H1 (cell line): Measurements from ENCODE around the gene PEAK1. TPM values are rescaled to one million over a fixed set of nuclear protein-coding genes. Genes with fewer than 3 reads are reported as not detected.

Source experiments
- GTF2F1 ChIP-seq: IDR thresholded peaks from 2 replicates; pipeline ENCODE4 v1.6.1; 2012; ENCODE audit warnings: low read depth, low read length, improper control_type of control experiment, borderline replicate concordance
- MAFK ChIP-seq: IDR thresholded peaks from 2 replicates; pipeline ENCODE4 v1.6.1; 2012; ENCODE audit warnings: low read depth, mild to moderate bottlenecking, improper control_type of control experiment, low read length
- NANOG ChIP-seq: IDR thresholded peaks from 2 replicates; pipeline ENCODE4 v1.6.1; 2011; ENCODE audit warnings: low read length, low read depth, mild to moderate bottlenecking, inconsistent platforms; ENCODE audit not compliant: insufficient read depth, poor library complexity, severe bottlenecking
- SP2 ChIP-seq: IDR thresholded peaks from 2 replicates; pipeline ENCODE4 v1.6.1; 2012; ENCODE audit warnings: mild to moderate bottlenecking, low read length, inconsistent platforms
- TAF1 ChIP-seq: IDR thresholded peaks from 2 replicates; pipeline ENCODE4 v1.6.1; 2011; ENCODE audit warnings: mild to moderate bottlenecking, low read depth, low read length
- TEAD4 ChIP-seq: IDR thresholded peaks from 2 replicates; pipeline ENCODE4 v1.6.1; 2012; ENCODE audit warnings: low read depth, low read length, inconsistent platforms, mixed read lengths
- polyA plus RNA-seq, 7 experiments: library from polyadenylated mRNA; depleted of rRNA in 3 of 7; stranded (reverse) in 5 of 7; unstranded in 2 of 7; fragments of >200 nt in 5 of 7; fragments of 200-250 nt in 2 of 7; gene quantifications; 1 replicate in 5 of 7; 2 replicates in 1 of 7; 4 replicates in 1 of 7; pipeline versions ENCODE4 v1.2.1 to v1.2.3, GENCODE V29; 2011 to 2013; ENCODE audit warnings: missing spikeins in 2 of 7, mixed read lengths in 2 of 7
- total RNA-seq: library from RNA; stranded (reverse); fragmentation: NEBNext Ultra II Directional; extraction: Animal tissue kit (Norgen Biotek cat#: 25700); gene quantifications from 2 replicates; pipeline ENCODE4 v1.2.1, GENCODE V29; 2021

PEAK1 gene
- total and polyA plus RNA-seq, 2 of the 8 experiments (the other 6 are each of a cell fraction or from before 2014, with no cell fraction given): 8.8 to 44.8 TPM

DNA sequence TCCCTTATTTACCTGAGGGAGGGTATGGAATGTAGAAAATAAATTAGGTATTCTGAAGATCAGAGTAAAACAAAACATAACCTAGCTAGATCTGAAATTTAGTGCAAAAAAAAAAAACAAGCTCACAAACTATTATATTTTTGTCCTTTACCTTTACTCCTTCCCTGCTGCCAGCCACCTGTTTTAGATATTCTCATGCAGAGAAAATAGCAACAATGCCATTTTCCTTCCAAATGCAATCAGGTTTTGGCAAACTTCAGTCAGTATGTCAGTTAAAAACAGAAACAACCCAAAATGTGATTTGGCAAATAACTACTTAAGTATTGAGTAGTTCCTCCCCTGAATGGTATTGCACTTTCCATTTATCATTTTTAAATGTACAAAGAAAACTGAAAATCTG, 35.8 kb downstream of the PEAK1 start (continued):
- no peak for TF ChIP-seq MAFK
- TF ChIP-seq NANOG: no peak
- no peak for TF ChIP-seq TAF1
- no peak for TF ChIP-seq GTF2F1
- no peak for TF ChIP-seq TEAD4
- no peak for TF ChIP-seq SP2
